GM18858 (cell line): ENCODE data around the gene ENDOD1.
"Not testable (repeated sequence)": the region's sequence is repeated elsewhere in the genome, so short reads cannot be mapped to it uniquely, and the experiment has no call there.

Source experiments
- ATAC-seq: cut with Tn5 transposase; IDR thresholded peaks from one replicate; pipeline ENCODE4 v1.9.1; 2021; ENCODE audit not compliant: unreplicated experiment

Gene ENDOD1

GRCh38 chr11:95102733-95103132 is 13.1 kb downstream of the ENDOD1 start:
- no peak for ATAC-seq

- ATAC-seq = no peak
Observed at GRCh38 chr11:95103701-95104100, 14.1 kb downstream of the ENDOD1 start.

- no peak for ATAC-seq
Observed at GRCh38 chr11:95104121-95104830, 14.6 kb downstream of the ENDOD1 start.

- ATAC-seq = no peak
Observed at GRCh38 chr11:95104856-95105255, 15.2 kb downstream of the ENDOD1 start.

GRCh38 chr11:95108159-95108611 is 18.5 kb downstream of the ENDOD1 start:
- no peak for ATAC-seq

GRCh38 chr11:95108671-95109551 is 19.3 kb downstream of the ENDOD1 start:
- ATAC-seq = no peak

GRCh38 chr11:95111471-95111870 is 21.8 kb downstream of the ENDOD1 start:
- ATAC-seq = not testable (repeated sequence)

DNA sequence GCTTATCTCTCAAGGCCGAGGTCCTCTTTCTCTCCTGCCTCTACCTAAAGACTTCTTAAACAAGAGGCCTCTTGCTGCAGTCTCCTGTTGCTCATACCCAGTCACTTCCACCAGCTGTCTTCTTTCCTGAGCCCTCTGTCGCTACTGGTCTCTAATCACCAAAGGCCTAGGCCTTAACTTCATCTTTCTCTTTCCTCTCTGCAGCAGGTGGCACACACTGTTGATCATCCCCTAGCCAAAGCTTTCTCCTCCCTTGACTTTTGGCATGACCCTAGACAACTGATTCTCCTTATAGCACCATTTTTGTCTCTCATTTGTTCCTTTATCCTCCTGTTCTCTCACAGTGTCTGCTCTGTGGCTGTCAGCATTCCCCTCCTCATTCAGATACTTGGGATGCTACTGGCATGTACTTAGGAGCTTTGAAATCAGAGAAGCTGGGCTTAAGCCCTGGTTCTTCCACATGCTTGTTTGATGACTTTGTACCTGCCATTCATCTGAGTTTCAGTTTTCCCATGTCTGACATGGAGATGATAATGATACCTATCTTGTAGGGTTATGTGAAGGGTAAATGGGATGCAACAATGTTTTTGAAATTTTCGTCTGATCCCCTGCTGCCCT is 22.4 kb downstream of the ENDOD1 start:
- no peak for ATAC-seq

DNA sequence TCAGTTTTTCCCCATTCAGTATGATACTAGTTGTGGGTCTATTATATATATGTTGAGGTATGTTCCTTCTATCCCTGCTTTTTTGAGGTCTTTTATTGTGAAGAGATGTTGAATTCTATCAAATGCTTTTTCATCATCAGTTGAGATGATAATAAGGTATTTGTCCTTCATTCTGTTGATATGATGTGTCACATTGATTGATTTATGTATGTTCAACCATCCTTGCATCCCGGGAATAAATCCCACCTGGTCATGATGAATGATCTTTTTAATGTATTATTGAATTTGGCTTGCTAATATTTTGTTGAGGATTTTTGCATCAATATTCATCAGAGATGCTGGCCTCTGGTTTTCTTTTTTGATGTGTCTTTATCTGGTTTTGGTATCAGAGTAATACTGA is 26.0 kb downstream of the ENDOD1 start:
- ATAC-seq = no peak

DNA sequence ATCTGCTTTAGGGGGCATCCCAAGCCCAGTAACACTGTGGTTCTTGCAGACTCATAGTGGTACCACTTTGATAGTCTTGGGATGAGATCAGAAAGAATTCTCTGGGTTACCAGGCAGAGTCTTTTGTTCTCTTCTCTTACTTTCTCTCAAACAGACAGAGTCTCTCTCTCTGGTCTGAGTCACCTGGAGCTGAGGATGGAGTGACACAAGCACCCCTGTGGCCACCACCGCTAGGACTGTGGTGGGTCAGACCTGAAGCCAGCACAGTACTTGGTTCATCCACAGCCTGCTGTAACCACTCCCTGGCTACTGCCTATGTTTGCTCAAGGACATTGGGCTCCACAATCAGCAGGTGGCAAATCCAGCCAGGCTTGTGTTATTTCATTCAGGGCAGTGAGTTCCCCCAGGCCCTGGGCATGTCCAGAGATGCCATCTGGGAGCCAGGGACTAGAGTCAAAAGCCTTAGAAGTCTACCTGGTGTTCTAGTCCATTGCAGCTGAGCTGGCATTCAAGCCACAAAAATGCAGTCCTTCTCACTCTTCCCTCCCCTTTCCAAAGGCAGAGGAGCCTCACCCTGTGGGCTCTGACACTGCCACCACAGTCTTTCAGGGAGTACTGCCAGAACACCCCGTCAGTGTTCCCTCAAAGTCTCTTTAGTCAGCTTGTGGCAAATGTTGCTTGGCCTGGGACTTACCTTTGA is 29.9 kb downstream of the ENDOD1 start:
- ATAC-seq = no peak

DNA sequence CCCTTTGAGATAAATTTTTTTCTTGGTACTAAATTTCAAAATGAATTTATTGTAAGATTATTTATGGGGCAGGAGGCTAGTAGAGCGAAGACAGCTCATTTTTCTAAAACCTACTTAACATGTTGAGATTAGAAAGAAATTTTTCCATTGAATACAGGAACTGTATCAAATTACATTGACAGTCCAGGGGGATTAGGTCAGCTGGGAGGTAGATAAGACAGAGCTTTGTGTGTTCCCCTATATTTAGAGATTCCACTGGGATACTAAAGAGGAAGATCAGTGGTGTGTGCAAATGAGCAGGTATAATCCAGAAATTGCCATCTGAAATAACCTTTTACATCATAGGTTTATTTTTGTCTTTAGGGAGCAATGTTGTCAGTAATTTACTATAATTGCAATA is 32.1 kb downstream of the ENDOD1 start:
- ATAC-seq = no peak

- no peak for ATAC-seq
Observed at GRCh38 chr11:95123556-95123955, 33.9 kb downstream of the ENDOD1 start.

DNA sequence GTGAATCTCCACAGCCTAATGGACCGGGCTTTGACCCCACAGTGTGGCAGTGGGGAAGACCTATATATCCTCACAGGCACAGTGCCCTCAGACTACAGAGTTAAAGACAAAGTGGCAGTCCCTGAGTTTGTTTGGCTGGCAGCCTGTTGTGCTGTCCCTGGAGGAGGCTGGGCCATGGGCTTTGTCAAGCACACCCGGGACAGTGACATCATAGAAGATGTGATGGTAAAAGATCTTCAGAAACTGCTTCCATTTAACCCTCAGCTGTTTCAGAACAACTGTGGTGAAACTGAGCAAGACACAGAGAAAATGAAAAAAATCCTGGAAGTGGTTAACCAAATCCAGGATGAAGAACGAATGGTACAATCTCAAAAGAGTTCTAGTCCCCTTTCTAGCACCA is 39.0 kb downstream of the ENDOD1 start:
- no peak for ATAC-seq

DNA sequence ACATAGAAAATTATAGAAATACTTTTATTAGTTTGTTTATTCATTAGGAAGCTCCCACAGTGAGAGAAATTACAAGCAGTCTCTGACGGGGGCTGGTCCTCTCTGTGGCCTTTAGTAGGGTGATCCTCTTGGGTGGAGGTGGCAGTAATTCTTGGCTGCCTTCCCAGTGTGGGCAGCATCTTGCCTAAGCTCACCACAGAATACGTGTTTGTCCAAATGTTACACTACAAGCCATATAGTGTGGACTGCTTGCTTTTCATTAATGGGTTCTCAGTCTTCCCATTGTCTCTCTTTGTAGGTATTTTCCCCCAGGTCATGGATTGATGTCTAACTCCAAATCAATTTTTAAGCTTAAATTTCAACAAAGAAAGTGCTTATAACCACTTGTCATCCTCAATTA is 43.3 kb downstream of the ENDOD1 start:
- no peak for ATAC-seq

DNA sequence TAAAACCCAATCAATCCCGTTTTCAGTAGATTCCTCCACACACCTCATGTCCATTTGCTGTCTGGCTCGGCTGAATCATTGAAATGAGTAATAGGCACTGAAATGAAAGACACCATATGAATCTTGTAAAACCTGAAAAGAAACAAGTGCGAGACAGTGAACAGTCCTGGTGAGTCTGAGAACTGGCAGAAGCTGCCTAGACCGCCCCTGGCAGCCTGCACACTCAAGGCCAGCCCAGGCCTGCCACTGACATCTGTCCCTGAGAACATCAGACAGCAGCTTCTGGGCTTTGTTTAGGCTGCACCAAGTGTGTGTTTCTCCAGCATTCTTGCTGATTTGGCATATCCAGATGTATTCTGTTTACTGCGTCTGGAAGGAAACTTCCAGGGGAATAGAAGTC is 44.8 kb downstream of the ENDOD1 start:
- ATAC-seq = no peak

GRCh38 chr11:95135155-95135554 is 45.5 kb downstream of the ENDOD1 start:
- ATAC-seq = no peak

- no peak for ATAC-seq
Observed at GRCh38 chr11:95135880-95136279, 46.2 kb downstream of the ENDOD1 start.

GRCh38 chr11:95136747-95137146 is 47.1 kb downstream of the ENDOD1 start:
- ATAC-seq = not testable (repeated sequence)

GRCh38 chr11:95137299-95137698 is 47.7 kb downstream of the ENDOD1 start:
- no peak for ATAC-seq

DNA sequence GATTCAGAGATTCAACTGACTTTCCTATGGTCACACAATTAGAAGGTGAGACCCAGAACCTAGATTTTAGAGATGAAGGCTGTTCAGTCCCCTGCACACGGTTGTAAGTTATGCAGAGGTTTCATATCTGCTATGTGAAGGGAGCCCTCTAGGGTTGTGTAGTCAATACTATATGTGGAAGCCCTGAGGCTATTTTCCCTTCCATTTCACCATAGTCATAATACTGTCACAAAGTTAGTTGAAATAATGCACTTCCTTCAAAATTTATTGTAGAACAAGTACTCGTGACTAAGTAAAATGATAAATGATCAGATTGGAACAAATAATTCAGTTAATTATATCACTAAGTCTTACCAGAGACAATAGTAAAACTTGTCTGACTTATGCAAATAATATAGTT is 48.8 kb downstream of the ENDOD1 start:
- peak; percentile 83 for ATAC-seq

DNA sequence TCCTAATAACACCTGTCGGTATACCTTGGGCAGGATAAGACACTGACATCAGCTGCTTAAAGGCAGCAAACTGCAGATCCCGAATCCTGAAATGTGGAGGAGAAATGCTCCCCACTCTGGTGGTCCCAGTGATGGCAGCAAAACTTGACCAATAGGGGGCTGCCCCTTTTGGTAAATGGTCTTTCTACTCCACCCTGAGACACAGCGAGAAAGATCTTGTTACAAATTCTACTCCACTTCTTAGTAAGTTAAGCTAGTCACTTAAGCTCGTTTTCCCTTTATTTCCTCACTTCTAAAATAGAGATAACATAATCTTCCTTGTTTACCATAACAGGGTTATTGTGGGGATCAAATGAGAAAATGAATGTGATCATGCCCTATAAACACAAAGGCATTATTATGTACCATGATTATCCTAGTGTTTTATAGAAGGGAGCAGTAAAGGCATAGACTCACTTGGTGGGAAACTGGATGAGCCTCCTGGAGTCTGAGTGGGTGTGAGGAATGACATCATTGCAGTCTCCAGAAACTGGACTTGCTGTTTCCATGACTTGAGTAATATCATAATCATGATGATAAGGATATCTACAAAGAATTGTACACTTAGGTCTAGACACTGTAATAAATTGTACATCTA is 50.9 kb downstream of the ENDOD1 start:
- no peak for ATAC-seq
